Right atrium auricular region (tissue), 2 donors: ENCODE measurements around the gene RNF213. TPM values are rescaled to one million over a fixed set of nuclear protein-coding genes. Genes with fewer than 3 reads are reported as not detected.

Experiments used
- DNase-seq: peaks from one replicate; pipeline ENCODE4 v3.0.0-alpha.2; 2019; ENCODE audit warnings: low spot score
- H3K27ac ChIP-seq, 2 donors: fragments of 200-600 bp; sonication (generic); 1 replicate in 1 of 2; 2 replicates in 1 of 2; pipeline ENCODE4 v1.5.1; 2016 to 2019
- H3K27me3 ChIP-seq, 2 donors: fragments of 200-600 bp; sonication (generic); one replicate each; pipeline versions ENCODE4 v1.5.1 to v1.6.0; 2017 to 2019
- H3K36me3 ChIP-seq: fragments of 200-600 bp; sonication (generic); one replicate; pipeline ENCODE4 v1.5.1; 2016
- H3K4me1 ChIP-seq, 2 donors: fragments of 200-600 bp; sonication (generic); one replicate each; pipeline versions ENCODE4 v1.5.1 to v1.6.0; 2017 to 2019
- H3K4me3 ChIP-seq, 2 donors: fragments of 200-600 bp; sonication (generic); 1 replicate in 1 of 2; 2 replicates in 1 of 2; pipeline ENCODE4 v1.5.1; 2017 to 2019; ENCODE audit warnings: mild to moderate bottlenecking in 1 of 2, moderate library complexity in 1 of 2
- H3K9me3 ChIP-seq, 2 donors: fragments of 200-600 bp; sonication (generic); one replicate each; pipeline ENCODE4 v1.5.1; 2019
- total RNA-seq, 2 donors: library from RNA; depleted of rRNA; stranded (reverse); fragments of >200 nt; gene quantifications; one replicate each; pipeline ENCODE4 v1.1.0, GENCODE V29; 2016
- TF ChIP-seq, protein P1 (sequence below), 2 donors: fragments of 200-600 bp; sonication (generic); IDR thresholded peaks; one replicate each; pipeline ENCODE4 v1.5.1; 2019; ENCODE audit warnings: antibody characterized with exemption in 2 of 2

The RNF213 gene
- total RNA-seq, 2 donors from 2014 or later = 27.3 to 36.8 TPM

GRCh38 chr17:80443498-80443897 lies 182.8 kb downstream of the RNF213 start:
- Histone ChIP-seq H3K4me3 (no peak overlapping the region), H3K27me3 (no peaks in the 10 kb centered on the region), H3K27ac (no peak overlapping the region), H3K36me3 (no peaks in the 10 kb centered on the region), H3K4me1 (no peaks in the 10 kb centered on the region), H3K9me3 (no peaks in the 10 kb centered on the region)
- DNase-seq = no peak
- TF ChIP-seq, protein P1, sequence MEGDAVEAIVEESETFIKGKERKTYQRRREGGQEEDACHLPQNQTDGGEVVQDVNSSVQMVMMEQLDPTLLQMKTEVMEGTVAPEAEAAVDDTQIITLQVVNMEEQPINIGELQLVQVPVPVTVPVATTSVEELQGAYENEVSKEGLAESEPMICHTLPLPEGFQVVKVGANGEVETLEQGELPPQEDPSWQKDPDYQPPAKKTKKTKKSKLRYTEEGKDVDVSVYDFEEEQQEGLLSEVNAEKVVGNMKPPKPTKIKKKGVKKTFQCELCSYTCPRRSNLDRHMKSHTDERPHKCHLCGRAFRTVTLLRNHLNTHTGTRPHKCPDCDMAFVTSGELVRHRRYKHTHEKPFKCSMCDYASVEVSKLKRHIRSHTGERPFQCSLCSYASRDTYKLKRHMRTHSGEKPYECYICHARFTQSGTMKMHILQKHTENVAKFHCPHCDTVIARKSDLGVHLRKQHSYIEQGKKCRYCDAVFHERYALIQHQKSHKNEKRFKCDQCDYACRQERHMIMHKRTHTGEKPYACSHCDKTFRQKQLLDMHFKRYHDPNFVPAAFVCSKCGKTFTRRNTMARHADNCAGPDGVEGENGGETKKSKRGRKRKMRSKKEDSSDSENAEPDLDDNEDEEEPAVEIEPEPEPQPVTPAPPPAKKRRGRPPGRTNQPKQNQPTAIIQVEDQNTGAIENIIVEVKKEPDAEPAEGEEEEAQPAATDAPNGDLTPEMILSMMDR (IDR thresholded peaks at IDR 0.05) = no peak

DNA sequence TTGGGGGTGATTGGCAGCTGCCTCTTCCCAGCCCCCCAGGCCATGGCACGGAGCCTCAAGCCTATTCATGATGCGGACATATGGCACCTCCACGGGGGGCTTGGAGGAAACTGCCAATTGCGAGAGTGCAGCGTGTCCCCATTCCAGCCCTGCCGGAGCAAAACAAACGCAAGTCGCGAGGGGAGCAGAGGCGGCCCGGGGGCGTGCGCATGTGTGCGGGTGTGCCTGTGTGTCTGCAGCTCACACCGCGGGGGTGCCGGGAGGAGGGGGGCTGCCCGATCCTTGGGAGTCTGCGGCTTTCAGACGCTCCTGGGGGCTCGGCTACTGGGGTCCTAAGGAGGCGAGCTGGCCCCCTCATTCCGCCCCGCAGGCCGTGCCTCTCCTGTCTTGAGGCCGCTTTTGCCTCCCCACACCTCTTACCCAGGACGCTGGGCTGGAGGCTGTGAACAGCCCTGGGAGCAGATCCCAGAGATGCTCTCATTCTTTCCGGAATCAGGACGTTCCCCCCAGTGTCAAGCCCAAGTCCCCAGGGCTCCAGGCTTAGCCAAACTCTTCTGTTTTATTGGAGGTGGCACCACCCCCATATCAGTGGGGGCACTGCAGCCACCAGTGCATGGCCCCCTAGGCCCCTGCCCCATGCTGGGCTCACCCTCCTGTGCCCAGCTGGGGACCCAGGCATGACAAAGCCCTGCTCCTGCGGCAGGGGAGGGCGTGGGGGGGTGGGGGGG lies 183.4 kb downstream of the RNF213 start:
- TF ChIP-seq, protein P1 (IDR thresholded peaks at IDR 0.05) = no peak
- H3K27me3 ChIP-seq = no peaks in the 10 kb centered on the region
- no peak overlapping the region for H3K27ac ChIP-seq
- H3K9me3 ChIP-seq = no peaks in the 10 kb centered on the region
- no peak overlapping the region for H3K4me3 ChIP-seq
- no peaks in the 10 kb centered on the region for H3K36me3 ChIP-seq
- H3K4me1 ChIP-seq = no peaks in the 10 kb centered on the region
- DNase-seq = no peak

GRCh38 chr17:80444644-80444979 lies 184.0 kb downstream of the RNF213 start:
- TF ChIP-seq, protein P1 (IDR thresholded peaks at IDR 0.05) = no peak
- Histone ChIP-seq H3K4me1 (no peaks in the 10 kb centered on the region), H3K27ac (no peak overlapping the region), H3K9me3 (no peaks in the 10 kb centered on the region), H3K27me3 (no peaks in the 10 kb centered on the region), H3K4me3 (no peak overlapping the region), H3K36me3 (no peaks in the 10 kb centered on the region)
- DNase-seq = no peak

- H3K27me3 ChIP-seq = no peaks in the 10 kb centered on the region
- H3K36me3 ChIP-seq = no peaks in the 10 kb centered on the region
- H3K4me1 ChIP-seq = no peaks in the 10 kb centered on the region
- no peak overlapping the region for H3K4me3 ChIP-seq
- no peak for DNase-seq
- no peak overlapping the region for H3K27ac ChIP-seq
- H3K9me3 ChIP-seq = no peaks in the 10 kb centered on the region
- TF ChIP-seq, protein P1 (IDR thresholded peaks at IDR 0.05) = no peak
These were observed 184.5 kb downstream of the RNF213 start for GRCh38 chr17:80445007-80445725.

DNA sequence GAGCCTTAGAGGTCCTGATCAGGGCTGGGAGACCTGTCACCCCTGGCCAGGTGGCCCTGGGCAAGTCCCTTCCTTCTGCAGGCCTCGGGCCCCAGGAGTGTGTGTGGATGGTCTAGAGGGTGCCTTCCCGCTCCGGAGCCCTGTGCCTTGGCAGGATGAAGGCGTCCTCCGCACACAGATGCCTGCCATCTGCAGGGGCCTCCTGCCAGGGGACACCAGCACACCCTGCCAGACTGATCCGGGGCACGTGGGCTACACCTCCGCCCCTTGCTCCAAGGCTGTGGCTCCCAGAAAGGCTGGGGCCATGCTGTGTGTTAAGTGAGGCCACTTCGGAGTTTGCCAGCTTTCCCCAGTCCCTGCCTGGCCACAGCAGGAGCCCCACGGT lies 185.1 kb downstream of the RNF213 start:
- Histone ChIP-seq H3K36me3 (no peaks in the 10 kb centered on the region), H3K27ac (no peak overlapping the region), H3K27me3 (no peaks in the 10 kb centered on the region), H3K4me3 (no peak overlapping the region), H3K9me3 (no peaks in the 10 kb centered on the region), H3K4me1 (no peaks in the 10 kb centered on the region)
- no peak for DNase-seq
- TF ChIP-seq, protein P1 (IDR thresholded peaks at IDR 0.05) = no peak
